ENCODE data around the gene RAPGEF1. TPM values are rescaled to one million over a fixed set of nuclear protein-coding genes. Genes with fewer than 3 reads are reported as not detected.
A peak's percentile ranks its signal among the peaks of the same experiment; 100 is the strongest.

Gene RAPGEF1
- total and polyA plus RNA-seq, 9 of the 15 experiments (the other 6 are each of a cell fraction or from before 2014, with no cell fraction given) = 0.06 to 44.1 (median 19.9) TPM

DNA sequence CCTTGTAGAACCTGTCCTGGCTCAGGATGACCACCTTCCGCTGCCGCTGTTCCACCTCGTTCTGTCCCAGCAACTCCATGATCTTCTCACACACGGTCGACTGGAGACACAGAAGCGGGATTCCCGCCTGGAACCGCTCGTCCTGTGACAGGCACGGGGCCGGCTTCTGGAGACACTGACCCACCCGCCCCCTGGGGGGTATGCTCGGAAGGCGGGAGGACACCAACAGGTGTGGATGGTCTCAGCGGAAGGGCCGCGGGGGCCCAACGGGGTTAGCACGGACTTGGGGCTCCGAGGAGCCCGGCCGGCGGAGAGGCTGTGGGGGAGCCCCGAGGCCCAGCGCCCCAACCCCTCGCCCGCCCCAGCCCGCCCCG, 209.3 kb downstream of the RAPGEF1 start:
- H2AFZ ChIP-seq (ENCODE audit: low read depth, low read length) = peak overlapping the region; percentile 81
- H3K4me3 ChIP-seq = peak overlapping the region; percentile 95
- no peak for FAIRE-seq
- H3K27me3 ChIP-seq (ENCODE audit: control insufficient read depth in 2 of 2, insufficient read depth in 2 of 2, low read length in 2 of 2) = no peaks in the 10 kb centered on the region; a peak in 1 of 5 replicates
- peak; percentile 49 for ATAC-seq
- no peaks in the 10 kb centered on the region for H4K20me1 ChIP-seq (replicated peaks; ENCODE audit: control insufficient read depth, insufficient read depth, low read length)
- peaks cover 14% of the 10 kb centered on the region for H3K79me2 ChIP-seq (ENCODE audit: control insufficient read depth, insufficient read depth, low read length)
- H3K27ac ChIP-seq (ENCODE audit: extremely low read depth, low read depth, low read length) = peak overlapping the region; percentile 64; the same call in 2 of the 3 replicates
- ChIA-PET CTCF (ENCODE audit: low intra/inter-chr PET ratio) (no interaction called here), POLR2A (interaction anchor here (0.6 kb wide), 2 partner anchors 21 to 205 kb away, joined by 3 read pairs; no protein-coding TSS in a partner anchor)
- in situ Hi-C loops (cut with MboI) (no loop called here), intact Hi-C loops (cut with micrococcal nuclease) (no loop called here)
- BruUV-seq (replicated peaks) = no TSS peak
- peak overlapping the region; percentile 77 to 93 for H3K9ac ChIP-seq (ENCODE audit: insufficient read depth in 1 of 2, low read depth in 2 of 2, low read length in 2 of 2)
- 20% methylated on average over 9 of the region's 29 CpGs for WGBS (ENCODE audit: insufficient coverage, low coverage, missing lambda C conversion rate)
- H3K9me1 ChIP-seq (ENCODE audit: control insufficient read depth, insufficient read depth, low read length) = no peaks in the 10 kb centered on the region
- DNase-seq (ENCODE audit: extremely low read depth in 1 of 4, low spot score in 3 of 4) = peak; percentile 46 to 82 (median 70)
- no peaks in the 10 kb centered on the region for H3K9me3 ChIP-seq (replicated peaks; ENCODE audit: control insufficient read depth, insufficient read depth, low read depth, low read length)
- peak overlapping the region; percentile 82 for H3K4me2 ChIP-seq (ENCODE audit: insufficient read depth, low read length)
- peaks cover 17 to 43% of the 10 kb centered on the region in 2 experiments; a peak in 4 of 5 replicates for H3K4me1 ChIP-seq (replicated peaks in 1 of 2; ENCODE audit: control insufficient read depth in 2 of 2, insufficient read depth in 2 of 2, low read length in 2 of 2)
- H3K36me3 ChIP-seq (ENCODE audit: control insufficient read depth, insufficient read depth, low read length) = peaks cover 44% of the 10 kb centered on the region; the same call in 2 of the 3 replicates
- TF ChIP-seq NELFE (IDR thresholded peaks at IDR 0.05; ENCODE audit: insufficient read depth, insufficient read length) (no peak), ETV5 (CRISPR knock-in tag; IDR thresholded peaks at IDR 0.05; ENCODE audit: low read depth) (no peak), FOS (IDR thresholded peaks at IDR 0.05; ENCODE audit: extremely low read depth, insufficient read length) (no peak), PCBP1 (IDR thresholded peaks at IDR 0.05; ENCODE audit: low read depth, low read length, poor library complexity, severe bottlenecking) (no peak), KAT2B (IDR thresholded peaks at IDR 0.05; ENCODE audit: low read depth, low read length) (no peak), MEIS2 (IDR thresholded peaks at IDR 0.05; ENCODE audit: partially characterized antibody) (no peak), SAFB2 (IDR thresholded peaks at IDR 0.05; ENCODE audit: borderline replicate concordance, low read depth, low read length, severe bottlenecking) (no peak), TEAD2 (tag; IDR thresholded peaks at IDR 0.05) (no peak), CBFB (CRISPR knock-in tag; IDR thresholded peaks at IDR 0.05) (no peak), ZNF717 (CRISPR knock-in tag; IDR thresholded peaks at IDR 0.05) (no peak), RFX5 (IDR thresholded peaks at IDR 0.05; ENCODE audit: low read depth, low read length) (no peak), SRSF9 (IDR thresholded peaks at IDR 0.05; ENCODE audit: borderline replicate concordance, low read depth, low read length) (no peak), KDM2B (CRISPR knock-in tag; IDR thresholded peaks at IDR 0.05) (no peak)
- TF ChIP-seq, protein P1, sequence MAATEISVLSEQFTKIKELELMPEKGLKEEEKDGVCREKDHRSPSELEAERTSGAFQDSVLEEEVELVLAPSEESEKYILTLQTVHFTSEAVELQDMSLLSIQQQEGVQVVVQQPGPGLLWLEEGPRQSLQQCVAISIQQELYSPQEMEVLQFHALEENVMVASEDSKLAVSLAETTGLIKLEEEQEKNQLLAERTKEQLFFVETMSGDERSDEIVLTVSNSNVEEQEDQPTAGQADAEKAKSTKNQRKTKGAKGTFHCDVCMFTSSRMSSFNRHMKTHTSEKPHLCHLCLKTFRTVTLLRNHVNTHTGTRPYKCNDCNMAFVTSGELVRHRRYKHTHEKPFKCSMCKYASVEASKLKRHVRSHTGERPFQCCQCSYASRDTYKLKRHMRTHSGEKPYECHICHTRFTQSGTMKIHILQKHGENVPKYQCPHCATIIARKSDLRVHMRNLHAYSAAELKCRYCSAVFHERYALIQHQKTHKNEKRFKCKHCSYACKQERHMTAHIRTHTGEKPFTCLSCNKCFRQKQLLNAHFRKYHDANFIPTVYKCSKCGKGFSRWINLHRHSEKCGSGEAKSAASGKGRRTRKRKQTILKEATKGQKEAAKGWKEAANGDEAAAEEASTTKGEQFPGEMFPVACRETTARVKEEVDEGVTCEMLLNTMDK (IDR thresholded peaks at IDR 0.05; ENCODE audit: borderline replicate concordance, insufficient read depth, low read depth, low read length, poor library complexity, severe bottlenecking) = peak; percentile 36
- TF ChIP-seq, protein P2, sequence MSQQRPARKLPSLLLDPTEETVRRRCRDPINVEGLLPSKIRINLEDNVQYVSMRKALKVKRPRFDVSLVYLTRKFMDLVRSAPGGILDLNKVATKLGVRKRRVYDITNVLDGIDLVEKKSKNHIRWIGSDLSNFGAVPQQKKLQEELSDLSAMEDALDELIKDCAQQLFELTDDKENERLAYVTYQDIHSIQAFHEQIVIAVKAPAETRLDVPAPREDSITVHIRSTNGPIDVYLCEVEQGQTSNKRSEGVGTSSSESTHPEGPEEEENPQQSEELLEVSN (IDR thresholded peaks at IDR 0.05; ENCODE audit: borderline replicate concordance in 1 of 2, extremely low read depth in 1 of 2, insufficient read depth in 1 of 2, insufficient read length in 1 of 2, low read depth in 1 of 2, low read length in 1 of 2, poor library complexity in 1 of 2, severe bottlenecking in 1 of 2) = peak in 1 of 2 experiments; percentile 78
- TF ChIP-seq, protein P3, sequence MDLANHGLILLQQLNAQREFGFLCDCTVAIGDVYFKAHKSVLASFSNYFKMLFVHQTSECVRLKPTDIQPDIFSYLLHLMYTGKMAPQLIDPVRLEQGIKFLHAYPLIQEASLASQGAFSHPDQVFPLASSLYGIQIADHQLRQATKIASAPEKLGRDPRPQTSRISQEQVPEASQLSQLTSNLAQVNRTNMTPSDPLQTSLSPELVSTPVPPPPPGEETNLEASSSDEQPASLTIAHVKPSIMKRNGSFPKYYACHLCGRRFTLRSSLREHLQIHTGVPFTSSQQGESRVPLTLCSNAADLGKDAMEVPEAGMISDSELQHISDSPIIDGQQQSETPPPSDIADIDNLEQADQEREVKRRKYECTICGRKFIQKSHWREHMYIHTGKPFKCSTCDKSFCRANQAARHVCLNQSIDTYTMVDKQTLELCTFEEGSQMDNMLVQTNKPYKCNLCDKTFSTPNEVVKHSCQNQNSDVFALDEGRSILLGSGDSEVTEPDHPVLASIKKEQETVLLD (IDR thresholded peaks at IDR 0.05) = no peak
